HepG2 (cell line): ENCODE data around the gene EFNA2. TPM values are rescaled to one million over a fixed set of nuclear protein-coding genes. Genes with fewer than 3 reads are reported as not detected.

Experiments used
- ARID2 ChIP-seq: sonication (generic); formaldehyde crosslinking; IDR thresholded peaks from 2 replicates; pipeline ENCODE4 v1.8.1; 2022; ENCODE audit warnings: mild to moderate bottlenecking, missing genetic modification reagents, borderline replicate concordance
- ARID5B ChIP-seq: IDR thresholded peaks from 2 replicates; pipeline ENCODE4 v1.4.0; 2020; ENCODE audit warnings: mild to moderate bottlenecking, missing genetic modification reagents
- BHLHE40 ChIP-seq: IDR thresholded peaks from 2 replicates; pipeline ENCODE4 v1.6.1; 2011; ENCODE audit warnings: low read length, improper control_type of control experiment
- CREM ChIP-seq, 2 experiments: sonication (generic) in 1 of 2; formaldehyde crosslinking in 1 of 2; IDR thresholded peaks; 2 replicates each; pipeline versions ENCODE4 v1.4.0 to v1.6.1; 2016 to 2020; ENCODE audit warnings: antibody characterized with exemption in 1 of 2, mild to moderate bottlenecking in 1 of 2, missing genetic modification reagents in 1 of 2
- FOXP1 ChIP-seq, 2 experiments: fragments of 450-650 bp in 1 of 2; IDR thresholded peaks; 2 replicates each; pipeline ENCODE4 v1.6.1; 2017 to 2018; ENCODE audit warnings: antibody characterized with exemption in 1 of 2
- GTF2F1 ChIP-seq: fragments of 150-350 bp; IDR thresholded peaks from 2 replicates; pipeline ENCODE4 v1.6.1; 2014; ENCODE audit warnings: low read length
- HNF1B ChIP-seq: sonication (generic); formaldehyde crosslinking; IDR thresholded peaks from 2 replicates; pipeline ENCODE4 v1.5.1; 2020; ENCODE audit warnings: mild to moderate bottlenecking, moderate library complexity, missing genetic modification reagents
- NCOA1 ChIP-seq: sonication (generic); formaldehyde crosslinking; IDR thresholded peaks from 2 replicates; pipeline ENCODE4 v1.9.0; 2021; ENCODE audit warnings: missing genetic modification reagents
- TAF15 ChIP-seq: fragments of 200-400 bp; formaldehyde crosslinking; IDR thresholded peaks from one replicate; pipeline ENCODE4 v1.6.1; 2018; ENCODE audit warnings: mild to moderate bottlenecking, low read depth, low read length; ENCODE audit not compliant: poor library complexity, severe bottlenecking
- ZBTB42 ChIP-seq: sonication (generic); formaldehyde crosslinking; IDR thresholded peaks from 2 replicates; pipeline ENCODE4 v1.5.0; 2020; ENCODE audit warnings: mild to moderate bottlenecking, missing genetic modification reagents
- ZBTB49 ChIP-seq: sonication (generic); formaldehyde crosslinking; IDR thresholded peaks from 2 replicates; pipeline ENCODE4 v1.4.0; 2020; ENCODE audit warnings: missing genetic modification reagents, borderline replicate concordance
- ZBTB8A ChIP-seq: sonication (generic); formaldehyde crosslinking; IDR thresholded peaks from 2 replicates; pipeline ENCODE4 v1.4.0; 2020; ENCODE audit warnings: mild to moderate bottlenecking, low read depth, missing genetic modification reagents, borderline replicate concordance
- ZFX ChIP-seq: sonication (generic); formaldehyde crosslinking; IDR thresholded peaks from 2 replicates; pipeline ENCODE4 v1.4.0; 2020; ENCODE audit warnings: mild to moderate bottlenecking, low read depth, missing genetic modification reagents, moderate library complexity
- ZNF274 ChIP-seq: sonication (generic); formaldehyde crosslinking; IDR thresholded peaks from 2 replicates; pipeline ENCODE4 v1.5.1; 2020; ENCODE audit warnings: mild to moderate bottlenecking, missing genetic modification reagents
- ZNF317 ChIP-seq: sonication (generic); formaldehyde crosslinking; IDR thresholded peaks from 2 replicates; pipeline ENCODE4 v1.5.0; 2020; ENCODE audit warnings: mild to moderate bottlenecking, missing genetic modification reagents
- ZNF414 ChIP-seq: sonication (generic); formaldehyde crosslinking; IDR thresholded peaks from 2 replicates; pipeline ENCODE4 v1.5.0; 2020; ENCODE audit warnings: missing genetic modification reagents
- ZNF563 ChIP-seq: sonication (generic); formaldehyde crosslinking; IDR thresholded peaks from 2 replicates; pipeline ENCODE4 v1.8.0; 2022; ENCODE audit warnings: mild to moderate bottlenecking, moderate library complexity, missing genetic modification reagents
- ZNF780A ChIP-seq: sonication (generic); formaldehyde crosslinking; IDR thresholded peaks from 2 replicates; pipeline ENCODE4 v1.8.0; 2022; ENCODE audit warnings: mild to moderate bottlenecking, missing genetic modification reagents, moderate library complexity
- polyA plus RNA-seq, 8 experiments: library from polyadenylated mRNA; depleted of rRNA in 3 of 8; stranded (reverse) in 7 of 8; unstranded in 1 of 8; fragments of >200 nt; fragmentation: Illumina TruSeq in 4 of 8; extraction: Trizol in 4 of 8; gene quantifications; 2 replicates each; pipeline versions ENCODE4 v1.2.1 to v1.2.3, GENCODE V29; 2011 to 2016; ENCODE audit warnings: low read depth in 4 of 8, missing spikeins in 1 of 8, mixed read lengths in 1 of 8; ENCODE audit not compliant: insufficient read depth in 1 of 8
- total RNA-seq, 5 experiments: library from RNA; depleted of rRNA; stranded (reverse); fragments of >200 nt; fragmentation: Illumina TruSeq; extraction: Trizol; gene quantifications; 2 replicates each; pipeline ENCODE4 v1.2.3, GENCODE V29; 2016; ENCODE audit warnings: low read depth in 1 of 5
- TF ChIP-seq, protein P1 (sequence below): sonication (generic); formaldehyde crosslinking; IDR thresholded peaks from 2 replicates; pipeline ENCODE4 v1.5.1; 2020; ENCODE audit warnings: mild to moderate bottlenecking, missing genetic modification reagents, borderline replicate concordance

The EFNA2 gene
- total and polyA plus RNA-seq, 2 of the 13 experiments (the other 11 are each of a cell fraction or from before 2014, with no cell fraction given): 6.0 to 9.9 TPM

DNA sequence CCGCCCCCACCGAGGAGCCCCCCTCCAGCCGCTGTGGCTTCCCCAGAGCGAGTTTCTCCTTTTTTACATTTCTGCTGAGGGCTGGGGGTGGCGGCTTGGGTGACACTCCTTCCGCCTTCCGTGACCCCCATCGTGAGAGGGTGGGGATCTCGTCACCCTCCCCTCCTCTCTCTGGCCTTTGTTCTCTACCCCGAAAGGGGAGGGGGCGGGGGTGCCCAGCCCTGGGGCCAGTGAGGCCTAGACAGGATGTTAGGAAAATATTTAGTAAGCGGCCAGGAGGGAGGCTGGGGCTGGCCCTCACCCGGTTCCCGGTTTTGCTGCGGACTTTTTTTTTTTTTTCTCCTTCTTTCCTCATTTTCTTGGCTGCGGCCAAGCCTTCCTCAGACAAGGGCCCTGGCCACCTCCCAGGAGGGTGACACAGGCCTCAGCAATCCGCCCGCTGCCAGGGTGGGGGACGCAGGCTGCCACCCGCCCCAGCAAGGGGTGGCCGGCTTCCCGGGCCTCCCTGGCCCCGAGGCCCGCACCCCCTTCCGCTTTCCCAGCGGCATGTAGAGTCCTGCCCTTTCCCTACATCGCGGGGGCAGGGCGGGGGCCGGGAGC, 33.4 kb upstream of the EFNA2 start (continued):
- peak; percentile 61 for TF ChIP-seq HNF1B (CRISPR knock-in tag)
- no peak for TF ChIP-seq ZBTB49
- 0 out of 2 replicates have a peak, but pooled peaks have one; percentile 32 for TF ChIP-seq ZBTB42
- no peak; the same call in 1 of the 2 replicates for TF ChIP-seq ZNF563 (CRISPR knock-in tag)
- TF ChIP-seq ARID2 (CRISPR knock-in tag): no peak
- TF ChIP-seq ZNF414: no peak; the same call in 1 of the 2 replicates
- TF ChIP-seq FOXP1 (IDR thresholded peaks at IDR 0.05): no peak
- TF ChIP-seq FOXP1 (CRISPR knock-in tag; IDR thresholded peaks at IDR 0.05): peak; percentile 38; the same call in 1 of the 2 replicates
- TF ChIP-seq TAF15: peak; percentile 73
- TF ChIP-seq CREM (IDR thresholded peaks at IDR 0.05): peak; percentile 54
- TF ChIP-seq CREM (CRISPR knock-in tag; IDR thresholded peaks at IDR 0.05): no peak
- peak; percentile 63 for TF ChIP-seq ARID5B (CRISPR knock-in tag)
- TF ChIP-seq GTF2F1: no peak
- TF ChIP-seq ZNF317 (CRISPR knock-in tag): 0 out of 2 replicates have a peak, but pooled peaks have one; percentile 19
- TF ChIP-seq NCOA1 (CRISPR knock-in tag): no peak
- no peak for TF ChIP-seq ZBTB8A (CRISPR knock-in tag)
- TF ChIP-seq ZNF274 (CRISPR knock-in tag): no peak
- peak; percentile 68; the same call in 1 of the 2 replicates for TF ChIP-seq ZFX (CRISPR knock-in tag)
- TF ChIP-seq, protein P1, sequence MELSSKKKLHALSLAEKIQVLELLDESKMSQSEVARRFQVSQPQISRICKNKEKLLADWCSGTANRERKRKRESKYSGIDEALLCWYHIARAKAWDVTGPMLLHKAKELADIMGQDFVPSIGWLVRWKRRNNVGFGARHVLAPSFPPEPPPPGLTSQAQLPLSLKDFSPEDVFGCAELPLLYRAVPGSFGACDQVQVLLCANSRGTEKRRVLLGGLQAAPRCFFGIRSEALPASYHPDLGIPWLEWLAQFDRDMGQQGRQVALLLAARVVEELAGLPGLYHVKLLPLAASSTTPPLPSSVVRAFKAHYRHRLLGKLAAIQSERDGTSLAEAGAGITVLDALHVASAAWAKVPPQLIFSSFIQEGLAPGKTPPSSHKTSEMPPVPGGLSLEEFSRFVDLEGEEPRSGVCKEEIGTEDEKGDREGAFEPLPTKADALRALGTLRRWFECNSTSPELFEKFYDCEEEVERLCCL (CRISPR knock-in tag): no peak
- TF ChIP-seq BHLHE40: no peak
- no peak for TF ChIP-seq ZNF780A (CRISPR knock-in tag)
